HG03175 (cell line): ENCODE measurements around the gene CLCC1.
"Not testable (repeated sequence)": the region's sequence is repeated elsewhere in the genome, so short reads cannot be mapped to it uniquely, and the experiment has no call there.

ENCODE experiments used
- ATAC-seq: cut with Tn5 transposase; IDR thresholded peaks from one replicate; pipeline ENCODE4 v1.9.1; 2021; ENCODE audit warnings: mild to moderate bottlenecking, moderate library complexity; ENCODE audit not compliant: unreplicated experiment

The CLCC1 gene

GRCh38 chr1:108963052-108963686 is at the start of gene CLCC1:
CLCC1 (minus strand) TSS chr1:108963484; CDS start chr1:108950437, 13,047 bp downstream.
- peak; percentile 87 for ATAC-seq

- no peak for ATAC-seq
These were observed 48.1 kb upstream of the CLCC1 start for GRCh38 chr1:109011335-109011734.

GRCh38 chr1:108996622-108997021 is 33.3 kb upstream of the CLCC1 start:
- not testable (repeated sequence) for ATAC-seq

- no peak for ATAC-seq
These were observed 19.8 kb upstream of the CLCC1 start for GRCh38 chr1:108983114-108983513.

- no peak for ATAC-seq
These were observed 13.4 kb upstream of the CLCC1 start for GRCh38 chr1:108976658-108977057.

GRCh38 chr1:108972951-108973350 is 9.7 kb upstream of the CLCC1 start:
- no peak for ATAC-seq

- no peak for ATAC-seq
These were observed 6.1 kb upstream of the CLCC1 start for GRCh38 chr1:108969346-108969745.

GRCh38 chr1:108962681-108963051 is 618 bp downstream of the CLCC1 start:
- ATAC-seq, result peak; percentile 27

GRCh38 chr1:108961752-108962486 is 1.4 kb downstream of the CLCC1 start:
- no peak for ATAC-seq

GRCh38 chr1:108961198-108961597 is 2.1 kb downstream of the CLCC1 start:
- peak; percentile 54 for ATAC-seq

- no peak for ATAC-seq
These were observed 2.6 kb downstream of the CLCC1 start for GRCh38 chr1:108960719-108961118.

GRCh38 chr1:108957888-108958287 is 5.4 kb downstream of the CLCC1 start:
- ATAC-seq, result no peak

GRCh38 chr1:108955881-108956280 is 7.4 kb downstream of the CLCC1 start:
- no peak for ATAC-seq

GRCh38 chr1:108955111-108955510 is 8.2 kb downstream of the CLCC1 start:
- ATAC-seq, result no peak

GRCh38 chr1:108953452-108953851 is 9.8 kb downstream of the CLCC1 start:
- no peak for ATAC-seq

GRCh38 chr1:108951242-108951641 is 12.0 kb downstream of the CLCC1 start:
- ATAC-seq, result no peak

GRCh38 chr1:108949044-108949443 is 14.2 kb downstream of the CLCC1 start:
- no peak for ATAC-seq

GRCh38 chr1:108947871-108948525 is 15.3 kb downstream of the CLCC1 start:
- ATAC-seq, result no peak

GRCh38 chr1:108936170-108936569 is 27.1 kb downstream of the CLCC1 start:
- ATAC-seq, result no peak

GRCh38 chr1:108933944-108934343 is 29.3 kb downstream of the CLCC1 start:
- ATAC-seq, result no peak

- ATAC-seq, result not testable (repeated sequence)
These were observed 35.7 kb downstream of the CLCC1 start for GRCh38 chr1:108927565-108927964.

- ATAC-seq, result no peak
These were observed 37.4 kb downstream of the CLCC1 start for GRCh38 chr1:108925920-108926319.
